HG02981 (cell line): Measurements from ENCODE around the gene AP3B1.
"Not testable (repeated sequence)": the region's sequence is repeated elsewhere in the genome, so short reads cannot be mapped to it uniquely, and the experiment has no call there.

ENCODE experiments used
- ATAC-seq: cut with Tn5 transposase; IDR thresholded peaks from one replicate; pipeline ENCODE4 v1.9.1; 2021; ENCODE audit warnings: mild to moderate bottlenecking, moderate library complexity; ENCODE audit not compliant: unreplicated experiment

Gene AP3B1

GRCh38 chr5:78170335-78170734 is 124.2 kb downstream of the AP3B1 start:
- not testable (repeated sequence) for ATAC-seq

GRCh38 chr5:78162253-78162862 is 132.1 kb downstream of the AP3B1 start:
- ATAC-seq, result no peak

- ATAC-seq, result no peak
Measured at GRCh38 chr5:78157001-78157400, 137.5 kb downstream of the AP3B1 start.

GRCh38 chr5:78151594-78152271 is 142.8 kb downstream of the AP3B1 start:
- ATAC-seq, result no peak

GRCh38 chr5:78137290-78137689 is 157.2 kb downstream of the AP3B1 start:
- ATAC-seq, result no peak

- ATAC-seq, result no peak
Measured at GRCh38 chr5:78133423-78133822, 161.1 kb downstream of the AP3B1 start.

GRCh38 chr5:78132507-78132906 is 162.0 kb downstream of the AP3B1 start:
- ATAC-seq, result no peak

- ATAC-seq, result no peak
Measured at GRCh38 chr5:78129597-78129996, 164.9 kb downstream of the AP3B1 start.

- no peak for ATAC-seq
Measured at GRCh38 chr5:78127875-78128274, 166.6 kb downstream of the AP3B1 start.

GRCh38 chr5:78126536-78126935 is 168.0 kb downstream of the AP3B1 start:
- no peak for ATAC-seq

- no peak for ATAC-seq
Measured at GRCh38 chr5:78116167-78116566, 178.3 kb downstream of the AP3B1 start.

- ATAC-seq, result no peak
Measured at GRCh38 chr5:78113689-78114264, 180.7 kb downstream of the AP3B1 start.

- ATAC-seq, result no peak
Measured at GRCh38 chr5:78112931-78113330, 181.6 kb downstream of the AP3B1 start.

GRCh38 chr5:78109891-78110324 is 184.6 kb downstream of the AP3B1 start:
- peak; percentile 69 for ATAC-seq

- no peak for ATAC-seq
Measured at GRCh38 chr5:78108564-78108963, 185.9 kb downstream of the AP3B1 start.

GRCh38 chr5:78103232-78103918 is 191.1 kb downstream of the AP3B1 start:
- ATAC-seq, result no peak

GRCh38 chr5:78102500-78102899 is 192.0 kb downstream of the AP3B1 start:
- no peak for ATAC-seq

- ATAC-seq, result no peak
Measured at GRCh38 chr5:78095125-78095524, 199.4 kb downstream of the AP3B1 start.

GRCh38 chr5:78090002-78090401 is 204.5 kb downstream of the AP3B1 start:
- no peak for ATAC-seq

GRCh38 chr5:78078858-78079257 is 215.6 kb downstream of the AP3B1 start:
- no peak for ATAC-seq

- ATAC-seq, result no peak
Measured at GRCh38 chr5:78077369-78078068, 217.0 kb downstream of the AP3B1 start.
